Rectal smooth muscle tissue (tissue), 1 donor: Measurements from ENCODE around the gene KIAA0586.
"Not testable (repeated sequence)": the region's sequence is repeated elsewhere in the genome, so short reads cannot be mapped to it uniquely, and the experiment has no call there.

ENCODE experiments used
- H3K27ac ChIP-seq: one replicate; pipeline ENCODE4 v1.7.0; 2013; ENCODE audit warnings: low read depth, low read length, inconsistent platforms
- H3K27me3 ChIP-seq: one replicate; pipeline ENCODE4 v1.7.0; 2013; ENCODE audit warnings: low read length; ENCODE audit not compliant: control insufficient read depth, insufficient read depth
- H3K36me3 ChIP-seq: one replicate; pipeline ENCODE4 v1.7.0; 2013; ENCODE audit warnings: low read length; ENCODE audit not compliant: control insufficient read depth, insufficient read depth
- H3K4me1 ChIP-seq: one replicate; pipeline ENCODE4 v1.7.0; 2013; ENCODE audit warnings: low read length; ENCODE audit not compliant: control insufficient read depth, insufficient read depth
- H3K4me3 ChIP-seq: one replicate; pipeline ENCODE4 v1.7.0; 2013; ENCODE audit warnings: low read length
- H3K9ac ChIP-seq: one replicate; pipeline ENCODE4 v1.7.0; 2013; ENCODE audit warnings: low read length

The KIAA0586 gene

GRCh38 chr14:58416934-58417333, 10.6 kb upstream of the KIAA0586 start:
- not testable (repeated sequence) for H3K9ac ChIP-seq, H3K27me3 ChIP-seq, H3K27ac ChIP-seq, H3K4me1 ChIP-seq, H3K36me3 ChIP-seq, H3K4me3 ChIP-seq

GRCh38 chr14:58426670-58427280, 744 bp upstream of the KIAA0586 start:
- Histone ChIP-seq H3K27me3 (no peaks in the 10 kb centered on the region), H3K4me1 (peaks cover 11% of the 10 kb centered on the region), H3K27ac (peak overlapping the region; percentile 97), H3K9ac (peak overlapping the region; percentile 89), H3K4me3 (peak overlapping the region; percentile 98), H3K36me3 (no peaks in the 10 kb centered on the region)

GRCh38 chr14:58428118-58428683, 682 bp downstream of the KIAA0586 start:
- Histone ChIP-seq H3K36me3 (no peaks in the 10 kb centered on the region), H3K27ac (peak overlapping the region; percentile 97), H3K9ac (peak overlapping the region; percentile 26), H3K4me3 (peak overlapping the region; percentile 98), H3K4me1 (peaks cover 11% of the 10 kb centered on the region), H3K27me3 (no peaks in the 10 kb centered on the region)

- no peak overlapping the region for H3K9ac ChIP-seq
Measured at GRCh38 chr14:58430156-58430555, 2.6 kb downstream of the KIAA0586 start.

DNA sequence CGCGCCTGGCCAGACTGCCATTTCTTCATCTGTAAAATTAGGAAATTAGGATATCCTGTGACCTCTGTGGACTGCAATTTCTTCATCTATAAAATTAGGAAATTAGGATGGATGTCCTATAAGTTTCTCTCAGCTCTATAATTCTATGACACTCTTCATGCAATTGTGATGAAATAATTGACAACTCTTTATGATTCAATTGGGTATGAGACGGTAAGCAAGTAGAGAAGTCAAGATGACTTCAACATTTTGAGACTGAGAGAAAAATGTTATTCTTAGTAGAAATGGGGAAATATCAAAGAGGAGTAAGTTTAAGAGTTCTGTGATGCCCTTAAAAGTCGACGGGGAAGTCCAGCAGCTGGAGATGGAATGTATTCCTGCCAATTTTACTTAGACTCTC, 12.0 kb downstream of the KIAA0586 start:
- Histone ChIP-seq H3K27ac (no peak overlapping the region), H3K4me3 (no peak overlapping the region), H3K4me1 (no peaks in the 10 kb centered on the region), H3K27me3 (no peaks in the 10 kb centered on the region), H3K9ac (no peak overlapping the region), H3K36me3 (peaks cover 4% of the 10 kb centered on the region)

More at GRCh38 chr14:58430156-58430555, 2.6 kb downstream of the KIAA0586 start:
- Histone ChIP-seq H3K4me1 (peaks cover 11% of the 10 kb centered on the region), H3K27me3 (no peaks in the 10 kb centered on the region), H3K36me3 (no peaks in the 10 kb centered on the region), H3K4me3 (no peak overlapping the region), H3K27ac (no peak overlapping the region)

DNA sequence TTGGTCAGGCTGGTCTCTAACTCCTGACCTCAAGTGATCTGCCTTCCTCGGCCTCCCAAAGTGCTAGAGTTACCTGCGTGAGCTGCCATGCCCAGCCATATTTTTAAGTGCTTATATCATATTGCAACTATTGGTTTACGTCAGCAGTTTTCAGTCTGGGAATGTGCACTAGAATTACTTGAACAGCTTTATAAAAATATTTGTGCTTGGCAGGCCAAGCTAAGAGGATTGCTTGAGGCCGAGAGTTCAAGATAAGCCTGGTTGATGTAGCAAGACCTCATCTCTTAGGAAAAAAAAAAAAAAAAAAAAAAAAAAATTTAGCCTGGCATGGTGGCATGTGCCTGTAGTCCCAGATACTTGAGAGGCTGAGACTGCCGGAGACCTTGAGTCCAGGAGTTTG, 17.1 kb downstream of the KIAA0586 start:
- Histone ChIP-seq H3K36me3 (peaks cover 6% of the 10 kb centered on the region), H3K9ac (no peak overlapping the region), H3K27me3 (no peaks in the 10 kb centered on the region), H3K4me1 (no peaks in the 10 kb centered on the region), H3K4me3 (no peak overlapping the region), H3K27ac (no peak overlapping the region)

DNA sequence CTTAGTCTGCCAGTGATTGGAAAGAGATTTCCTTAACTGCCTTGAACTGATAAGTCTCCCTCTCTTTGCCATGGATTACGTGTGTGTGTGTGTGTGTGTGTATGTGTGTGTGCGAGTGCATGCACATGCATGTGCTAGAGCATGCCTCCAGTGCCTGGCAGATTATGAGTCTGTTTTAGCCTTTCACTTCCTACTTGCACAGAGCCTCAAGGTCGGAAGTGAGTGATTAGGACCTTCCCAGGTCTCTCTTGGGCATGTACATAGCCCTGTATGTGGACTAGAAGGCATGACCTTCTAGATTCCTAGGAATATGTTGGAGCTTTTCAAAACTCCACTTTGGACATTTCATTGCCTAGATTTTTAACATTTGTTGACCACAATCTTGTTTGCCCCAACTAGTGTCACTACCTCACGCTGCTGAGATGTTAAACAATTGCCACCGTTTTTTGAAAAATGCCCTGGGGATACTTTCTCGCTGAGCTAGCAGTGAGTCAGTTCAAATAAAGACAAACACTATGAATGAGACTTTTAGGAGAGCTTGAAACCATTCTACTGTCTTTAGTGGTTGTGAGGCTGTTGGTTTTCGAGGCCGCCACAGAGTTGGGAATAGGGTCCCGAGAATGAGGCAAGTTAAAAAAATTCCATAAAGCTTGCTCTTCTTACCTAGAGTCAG, 28.2 kb downstream of the KIAA0586 start:
- H3K4me3 ChIP-seq, result no peak overlapping the region
- no peaks in the 10 kb centered on the region for H3K27me3 ChIP-seq
- H3K27ac ChIP-seq, result no peak overlapping the region
- H3K36me3 ChIP-seq, result no peaks in the 10 kb centered on the region
- H3K4me1 ChIP-seq, result no peaks in the 10 kb centered on the region
- H3K9ac ChIP-seq, result no peak overlapping the region

DNA sequence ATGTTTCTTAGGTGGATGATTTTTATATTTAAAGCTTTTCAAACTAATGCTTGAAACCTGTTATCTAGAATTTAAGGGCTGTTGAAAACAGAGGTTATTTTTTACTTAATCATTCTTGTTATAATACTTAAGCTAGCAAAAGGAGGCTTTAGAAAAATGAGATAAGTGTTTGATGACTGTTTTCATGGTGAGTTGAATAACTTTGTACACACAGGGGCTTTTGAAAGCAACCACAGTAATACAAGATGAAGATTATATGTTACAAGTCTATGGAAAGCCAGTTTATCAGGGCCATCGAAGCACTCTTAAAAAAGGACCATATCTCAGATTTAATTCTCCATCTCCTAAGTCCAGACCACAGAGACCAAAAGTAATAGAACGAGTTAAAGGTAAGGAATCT, 33.3 kb downstream of the KIAA0586 start:
- Histone ChIP-seq H3K27me3 (no peaks in the 10 kb centered on the region), H3K4me3 (no peak overlapping the region), H3K27ac (no peak overlapping the region), H3K36me3 (peaks cover 2% of the 10 kb centered on the region), H3K9ac (no peak overlapping the region), H3K4me1 (no peaks in the 10 kb centered on the region)

DNA sequence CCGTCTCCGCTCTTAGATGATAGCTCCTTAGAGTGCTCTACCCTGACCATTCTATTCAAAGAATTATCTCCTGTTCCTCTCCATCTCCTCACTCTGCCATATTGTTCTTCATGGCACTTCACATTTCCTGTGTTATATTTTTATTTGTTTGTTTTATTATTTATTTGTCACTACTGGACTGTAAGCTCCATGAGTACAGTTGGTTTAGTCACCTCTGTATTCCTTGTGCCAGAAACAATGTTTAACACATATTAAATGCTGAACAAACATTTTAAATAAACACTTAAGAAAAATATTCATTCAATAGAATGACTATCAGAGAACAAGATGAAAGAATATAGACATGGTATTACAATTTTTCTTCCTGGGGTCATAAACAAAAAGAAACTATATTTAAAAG, 35.6 kb downstream of the KIAA0586 start:
- no peak overlapping the region for H3K9ac ChIP-seq
- no peak overlapping the region for H3K4me3 ChIP-seq
- no peaks in the 10 kb centered on the region for H3K27me3 ChIP-seq
- H3K36me3 ChIP-seq, result peaks cover 2% of the 10 kb centered on the region
- H3K27ac ChIP-seq, result no peak overlapping the region
- no peaks in the 10 kb centered on the region for H3K4me1 ChIP-seq

DNA sequence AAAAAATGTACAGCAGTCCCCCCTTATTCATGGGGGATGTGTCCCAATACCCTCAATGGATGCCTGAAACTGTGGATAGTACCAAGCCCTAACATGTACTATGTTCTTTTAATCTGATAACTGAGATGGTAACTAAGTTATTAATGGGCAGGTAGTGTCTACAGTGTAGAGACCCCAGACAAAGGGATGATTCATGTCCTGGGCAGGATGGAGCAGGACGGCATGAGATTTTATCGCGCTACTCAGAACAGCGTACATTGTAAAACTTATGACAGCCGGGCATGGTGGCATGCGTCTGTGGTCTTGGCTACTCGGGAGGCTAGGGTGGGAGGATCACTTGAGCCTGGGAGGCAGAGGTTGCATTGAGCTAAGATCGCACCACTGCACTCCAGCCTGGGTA, 37.1 kb downstream of the KIAA0586 start:
- H3K27ac ChIP-seq, result no peak overlapping the region
- peaks cover 12% of the 10 kb centered on the region for H3K36me3 ChIP-seq
- H3K9ac ChIP-seq, result no peak overlapping the region
- no peak overlapping the region for H3K4me3 ChIP-seq
- H3K27me3 ChIP-seq, result no peaks in the 10 kb centered on the region
- no peaks in the 10 kb centered on the region for H3K4me1 ChIP-seq

DNA sequence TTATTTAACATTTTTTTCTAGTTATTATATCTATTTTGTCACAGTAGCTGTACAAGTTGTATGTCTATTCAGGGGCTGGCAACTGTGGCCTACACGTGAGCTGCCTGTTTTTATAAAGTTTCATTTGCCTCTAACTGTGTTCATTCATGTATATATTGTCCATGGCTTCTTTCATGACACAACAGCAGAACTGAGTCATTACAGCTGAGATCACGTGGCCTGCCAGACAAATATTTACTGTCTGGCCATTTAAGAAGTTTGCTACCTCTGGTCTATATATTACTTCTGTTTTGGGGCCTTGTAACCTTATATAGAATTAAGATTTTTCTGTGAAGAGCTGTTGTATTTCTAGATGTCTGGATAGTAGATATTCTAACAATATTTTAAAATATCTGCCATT, 37.9 kb downstream of the KIAA0586 start:
- H3K27me3 ChIP-seq, result no peaks in the 10 kb centered on the region
- H3K4me3 ChIP-seq, result no peak overlapping the region
- H3K36me3 ChIP-seq, result peaks cover 12% of the 10 kb centered on the region
- H3K4me1 ChIP-seq, result no peaks in the 10 kb centered on the region
- H3K9ac ChIP-seq, result no peak overlapping the region
- no peak overlapping the region for H3K27ac ChIP-seq

GRCh38 chr14:58466459-58466858, 38.9 kb downstream of the KIAA0586 start:
- Histone ChIP-seq H3K36me3 (peaks cover 12% of the 10 kb centered on the region), H3K4me3 (no peak overlapping the region), H3K27me3 (no peaks in the 10 kb centered on the region), H3K9ac (no peak overlapping the region), H3K4me1 (no peaks in the 10 kb centered on the region), H3K27ac (no peak overlapping the region)

- Histone ChIP-seq H3K4me1 (no peaks in the 10 kb centered on the region), H3K9ac (no peak overlapping the region), H3K27me3 (no peaks in the 10 kb centered on the region), H3K27ac (no peak overlapping the region), H3K36me3 (peaks cover 12% of the 10 kb centered on the region), H3K4me3 (no peak overlapping the region)
Measured at GRCh38 chr14:58467575-58467974, 40.1 kb downstream of the KIAA0586 start.
